Measurements from ENCODE around the gene SLC5A4. TPM values are rescaled to one million over a fixed set of nuclear protein-coding genes. Genes with fewer than 3 reads are reported as not detected.

Gene SLC5A4
- total RNA-seq, 1 donor from 2014 or later: not detected

- TF ChIP-seq CTCF (IDR thresholded peaks at IDR 0.05; ENCODE audit: unreplicated experiment): no peak
- H3K36me3 Mint-ChIP-seq (ENCODE audit: insufficient read depth): no peaks in the 10 kb centered on the region
- peaks cover 44% of the 10 kb centered on the region for H3K27me3 Mint-ChIP-seq
Measured at GRCh38 chr22:32175115-32175514, 80.0 kb downstream of the SLC5A4 start.

More at GRCh38 chr22:32175115-32175514, 80.0 kb downstream of the SLC5A4 start:
- H3K4me3 Mint-ChIP-seq (ENCODE audit: low read depth): no peak overlapping the region
- no peak overlapping the region for H3K27ac Mint-ChIP-seq
- H3K4me1 Mint-ChIP-seq (ENCODE audit: low read depth): no peaks in the 10 kb centered on the region
- H3K9me3 Mint-ChIP-seq (ENCODE audit: low read depth): no peaks in the 10 kb centered on the region
- DNase-seq (ENCODE audit: low spot score, unreplicated experiment): no peak

Other genes with a start within 250 kb of the SLC5A4 start
- not detected in 2 replicates for gene SLC5A1, start 212.1 kb downstream of the SLC5A4 start, total RNA-seq
- gene C22orf42, start 96.0 kb downstream of the SLC5A4 start, total RNA-seq: 13.2 and 13.9 TPM in 2 replicates
- 1.0 TPM in 2 replicates for gene RFPL2, start 50.3 kb downstream of the SLC5A4 start, total RNA-seq
- gene RFPL3, start 102.5 kb upstream of the SLC5A4 start, total RNA-seq: not detected in 2 replicates
- 97.3 and 101 TPM in 2 replicates for gene RTCB, start 156.9 kb upstream of the SLC5A4 start, total RNA-seq
- gene BPIFC, start 209.1 kb upstream of the SLC5A4 start, total RNA-seq: not detected in 2 replicates
- 86.4 and 87.2 TPM in 2 replicates for gene FBXO7, start 219.5 kb upstream of the SLC5A4 start, total RNA-seq

Data from progenitor cell of endocrine pancreas (in vitro differentiated cells).